HG03342 (cell line): ENCODE data around the gene MATK.

Source experiments
- ATAC-seq: cut with Tn5 transposase; IDR thresholded peaks from one replicate; pipeline ENCODE4 v1.9.1; 2021; ENCODE audit warnings: mild to moderate bottlenecking, moderate library complexity; ENCODE audit not compliant: unreplicated experiment

The MATK gene

DNA sequence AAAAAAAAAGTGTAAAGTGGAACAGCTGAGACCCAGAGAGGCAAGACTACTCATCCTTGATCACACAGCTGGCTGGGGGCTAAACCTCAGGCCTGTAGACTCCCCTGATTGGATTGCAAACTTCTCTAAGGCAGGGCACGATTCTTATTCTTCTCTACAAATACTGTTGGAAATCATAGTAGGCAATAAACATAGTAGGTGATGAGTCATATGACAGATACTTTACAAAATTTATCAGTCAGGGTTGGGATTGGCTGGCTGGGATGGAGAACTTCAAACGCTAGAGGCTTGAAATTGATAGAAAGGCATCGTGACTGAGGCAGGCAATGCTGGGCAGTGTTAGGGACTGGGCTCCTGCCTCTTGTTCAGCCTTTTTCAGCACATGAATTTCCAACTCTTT, 5.9 kb upstream of the MATK start:
- no peak for ATAC-seq

DNA sequence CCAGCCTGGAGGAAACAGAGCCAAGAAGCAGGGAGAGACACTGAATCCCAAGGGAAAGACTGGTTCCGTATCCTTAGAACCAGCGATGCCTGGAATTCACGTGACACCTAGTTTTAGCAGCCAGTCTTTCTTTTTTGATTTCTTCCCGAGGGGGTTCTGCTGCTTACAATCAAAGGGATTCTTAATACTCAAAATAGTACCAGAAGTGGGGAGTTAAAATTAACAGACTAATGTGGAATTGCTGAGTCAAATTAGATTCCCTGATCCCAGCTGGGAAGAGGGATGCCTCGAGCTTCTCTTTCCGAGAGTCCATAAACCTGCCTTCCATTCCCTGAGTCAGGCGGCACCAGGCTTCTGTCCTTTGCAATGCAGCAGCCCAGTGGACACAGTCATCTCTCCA, 4.8 kb upstream of the MATK start:
- no peak for ATAC-seq

GRCh38 chr19:3790209-3790734, 4.1 kb upstream of the MATK start:
- ATAC-seq, result no peak

- ATAC-seq, result no peak
These were observed 3.0 kb upstream of the MATK start for GRCh38 chr19:3788996-3789778.

- no peak for ATAC-seq
These were observed 687 bp downstream of the MATK start for GRCh38 chr19:3785451-3785937.

DNA sequence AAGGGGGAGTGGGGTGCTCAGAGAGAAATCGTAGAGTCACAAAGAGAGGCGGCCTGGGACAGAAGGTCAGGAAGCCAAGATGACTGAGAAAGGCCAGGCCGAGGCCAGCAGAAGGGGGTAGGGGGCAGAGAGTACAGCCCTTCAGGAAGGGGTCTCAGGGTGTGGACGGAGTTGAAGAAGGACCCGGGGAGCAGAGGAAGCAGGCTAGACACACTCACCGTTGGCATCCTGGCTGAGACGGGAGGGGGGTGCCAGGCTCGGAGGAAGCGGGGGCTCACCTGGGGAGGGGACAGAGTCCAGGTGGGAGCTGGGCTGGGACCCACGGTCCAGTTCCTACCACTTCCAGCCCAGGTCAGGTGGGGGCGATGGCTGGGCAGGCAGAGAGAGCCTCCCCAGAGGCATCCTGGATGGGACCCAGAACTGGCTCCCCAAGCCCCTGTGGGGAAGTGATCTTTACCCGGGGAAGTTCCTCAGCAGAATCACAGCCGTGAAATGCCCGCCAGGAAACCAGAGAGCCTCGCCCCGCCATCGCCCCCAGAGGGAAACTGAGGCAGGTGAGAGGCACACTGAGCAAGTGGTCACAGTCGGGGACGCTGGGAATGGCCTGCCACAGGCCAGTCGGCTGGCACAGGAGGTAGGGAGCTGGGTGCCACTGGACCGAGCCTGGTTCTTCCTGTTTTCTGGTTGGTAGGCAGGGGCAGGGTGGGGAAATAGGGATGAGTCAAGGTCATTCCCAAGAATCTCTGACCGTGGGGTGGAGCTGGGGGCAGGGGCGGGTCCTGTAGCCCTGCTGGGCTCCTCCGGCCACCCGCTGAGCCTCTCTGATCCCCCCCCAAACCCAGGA, 1.4 kb downstream of the MATK start:
- no peak for ATAC-seq

DNA sequence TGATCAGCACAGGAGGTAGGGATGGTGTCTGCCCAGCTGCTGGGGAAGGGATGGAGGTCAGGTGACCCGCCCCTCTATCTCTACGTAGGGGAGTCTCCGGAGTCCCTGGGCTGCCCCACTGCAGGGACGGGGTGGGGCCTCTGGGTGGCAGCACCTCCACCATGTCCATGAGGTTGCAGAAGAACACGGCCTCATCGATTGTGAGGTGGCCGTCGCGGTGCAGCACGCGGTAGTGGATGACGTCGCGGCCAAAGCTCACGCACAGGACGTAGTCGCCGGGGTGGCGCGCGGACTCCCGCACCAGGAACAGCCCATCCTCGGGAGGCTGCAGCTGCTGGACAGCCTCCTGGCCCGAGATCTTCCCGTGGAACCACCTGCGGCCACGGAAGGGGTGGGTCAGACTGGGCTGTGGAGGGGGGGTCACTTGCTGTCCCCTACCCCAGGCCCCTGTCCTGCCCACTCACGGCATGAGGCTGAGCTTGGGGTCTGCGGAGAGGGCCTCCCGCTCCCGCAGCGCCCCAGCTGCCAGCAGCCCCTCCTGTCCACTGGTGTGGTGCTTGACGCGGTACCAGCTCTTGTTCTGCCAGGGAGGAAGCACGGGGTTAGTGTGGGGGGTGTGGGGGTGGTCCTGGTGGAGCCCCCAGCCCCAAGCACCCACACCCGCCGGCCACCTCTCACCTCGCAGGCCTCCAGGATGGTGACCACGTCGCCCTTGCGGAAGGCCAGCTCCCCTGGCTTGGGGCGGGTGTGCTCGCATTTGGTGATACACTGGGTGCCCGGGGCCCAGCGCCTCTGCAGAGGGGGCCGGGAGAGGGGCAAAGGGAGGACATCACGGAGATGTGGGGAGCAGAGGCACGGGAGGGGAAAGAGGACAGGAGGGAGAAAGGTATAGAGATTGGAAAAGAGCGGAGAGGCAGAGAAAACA, 2.3 kb downstream of the MATK start:
- no peak for ATAC-seq

DNA sequence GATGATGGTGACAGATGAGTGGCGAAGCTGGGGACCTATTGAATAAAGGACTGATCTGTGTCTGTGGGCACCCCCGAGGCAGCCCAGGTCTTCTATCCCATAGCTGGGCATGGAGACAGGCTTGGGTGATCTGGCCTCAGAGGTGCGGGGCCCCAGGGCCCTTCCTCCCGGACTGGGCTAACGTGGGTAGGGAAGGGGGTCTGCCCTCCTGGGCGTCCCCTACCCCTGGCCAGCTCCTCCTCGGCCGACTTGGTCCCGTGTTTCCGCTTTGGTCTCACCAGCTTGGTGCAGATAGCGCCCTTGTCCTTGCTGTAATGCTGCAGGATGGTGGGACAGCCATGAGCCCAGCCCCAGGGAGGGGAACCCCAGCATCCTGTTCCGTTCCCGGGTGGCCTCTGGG, 3.3 kb downstream of the MATK start:
- no peak for ATAC-seq

GRCh38 chr19:3782330-3782729, 3.9 kb downstream of the MATK start:
- no peak for ATAC-seq

GRCh38 chr19:3781603-3782002, 4.6 kb downstream of the MATK start:
- ATAC-seq, result no peak

DNA sequence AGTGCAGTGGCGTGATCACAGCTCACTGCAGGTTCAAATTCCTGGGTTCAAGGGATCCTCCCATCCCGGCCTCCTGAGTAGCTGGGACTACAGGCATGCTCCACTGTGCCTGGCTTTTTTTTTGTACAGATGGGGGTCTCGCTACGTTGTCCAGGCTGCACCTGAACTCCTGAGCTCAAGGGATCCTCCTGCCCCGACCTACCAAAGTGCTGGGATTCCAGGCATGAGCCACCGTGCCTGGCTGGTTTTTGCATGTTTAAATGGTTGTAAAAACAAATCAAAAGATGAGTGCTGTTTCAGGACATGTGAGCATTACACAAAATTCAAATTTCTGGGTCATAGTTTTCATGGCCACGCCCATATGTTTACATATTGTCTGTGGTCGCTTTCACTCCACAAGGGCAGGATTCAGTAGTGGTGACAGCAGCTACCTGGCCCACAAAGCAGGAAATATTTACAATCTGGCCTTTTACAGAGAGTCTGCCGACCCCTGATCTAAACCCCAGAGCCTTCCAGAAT, 5.3 kb downstream of the MATK start:
- no peak for ATAC-seq

DNA sequence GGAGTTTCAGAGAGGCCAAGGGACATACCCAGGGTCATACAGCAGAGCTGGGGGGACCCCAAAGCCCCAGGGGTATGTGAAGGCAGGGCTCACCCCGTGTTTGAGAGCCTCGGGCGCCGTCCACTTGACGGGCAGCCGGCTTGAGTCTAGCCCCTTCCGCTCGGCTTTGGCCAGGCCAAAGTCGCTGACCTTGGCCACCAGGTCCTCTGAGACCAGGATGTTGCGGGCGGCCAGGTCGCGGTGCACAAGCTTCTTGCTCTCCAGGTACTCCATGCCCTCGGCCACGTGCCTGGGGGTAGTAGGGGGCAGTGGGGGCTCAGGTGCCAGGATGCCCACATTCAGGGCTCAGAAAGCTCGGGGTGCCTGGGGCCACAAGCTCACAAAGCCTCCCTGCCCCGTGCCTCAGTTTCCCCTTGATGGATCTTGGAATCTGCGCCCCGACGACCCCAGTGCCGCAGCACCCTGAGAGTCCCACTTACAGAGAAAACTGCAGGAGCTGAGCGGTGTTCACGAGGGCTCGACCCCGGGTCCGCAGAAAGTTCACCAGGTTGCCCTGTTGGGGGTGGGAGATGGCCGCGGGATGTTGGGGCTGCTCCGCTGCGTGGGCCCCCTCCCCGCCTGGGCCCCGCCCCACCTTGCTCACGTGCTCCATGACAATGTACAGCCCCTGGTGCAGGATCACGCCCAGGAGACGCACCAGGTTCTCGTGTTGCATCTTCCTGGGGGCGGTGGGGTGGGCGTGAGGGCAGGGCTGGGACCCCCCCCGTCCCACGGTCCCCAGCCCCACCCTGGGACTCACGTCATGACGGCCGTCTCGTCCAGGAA, 7.1 kb downstream of the MATK start:
- no peak for ATAC-seq

DNA sequence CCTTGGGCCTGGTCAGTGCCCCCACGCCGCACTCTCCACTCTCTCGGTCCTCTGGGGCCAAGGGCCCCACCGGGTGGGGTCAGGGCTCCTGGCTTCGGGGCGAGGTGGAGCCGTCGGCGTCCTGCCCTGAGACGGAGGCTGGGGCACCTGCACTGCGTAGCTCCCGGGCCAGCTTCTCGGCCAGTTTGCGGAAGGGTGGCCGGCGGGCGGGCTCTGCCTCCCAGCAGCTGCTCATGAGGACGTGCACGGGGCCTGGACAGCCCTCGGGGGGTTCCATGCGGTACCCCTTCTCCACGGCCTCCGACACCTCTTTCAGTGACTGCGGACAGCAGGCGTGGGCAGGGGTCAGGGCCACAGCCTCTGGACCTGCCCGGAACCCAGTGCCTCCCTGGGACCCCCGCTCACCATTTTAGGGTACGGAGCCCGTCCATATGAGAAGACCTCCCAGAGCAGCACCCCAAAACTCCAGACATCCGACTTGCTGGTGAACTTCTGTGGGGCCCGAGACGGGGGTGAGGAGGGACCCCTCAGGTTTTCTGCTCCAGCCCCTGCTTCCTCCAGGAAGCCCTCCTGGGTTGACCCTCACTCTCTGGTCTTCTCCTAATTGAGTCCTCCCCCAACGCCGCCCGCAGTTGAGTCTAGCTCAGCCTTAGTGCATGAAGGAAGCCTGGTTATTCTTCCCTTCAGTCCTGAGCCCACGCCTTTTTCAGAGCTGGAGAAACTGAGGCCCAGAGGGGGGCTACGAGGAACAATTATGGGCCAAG, 7.9 kb downstream of the MATK start:
- ATAC-seq, result no peak

DNA sequence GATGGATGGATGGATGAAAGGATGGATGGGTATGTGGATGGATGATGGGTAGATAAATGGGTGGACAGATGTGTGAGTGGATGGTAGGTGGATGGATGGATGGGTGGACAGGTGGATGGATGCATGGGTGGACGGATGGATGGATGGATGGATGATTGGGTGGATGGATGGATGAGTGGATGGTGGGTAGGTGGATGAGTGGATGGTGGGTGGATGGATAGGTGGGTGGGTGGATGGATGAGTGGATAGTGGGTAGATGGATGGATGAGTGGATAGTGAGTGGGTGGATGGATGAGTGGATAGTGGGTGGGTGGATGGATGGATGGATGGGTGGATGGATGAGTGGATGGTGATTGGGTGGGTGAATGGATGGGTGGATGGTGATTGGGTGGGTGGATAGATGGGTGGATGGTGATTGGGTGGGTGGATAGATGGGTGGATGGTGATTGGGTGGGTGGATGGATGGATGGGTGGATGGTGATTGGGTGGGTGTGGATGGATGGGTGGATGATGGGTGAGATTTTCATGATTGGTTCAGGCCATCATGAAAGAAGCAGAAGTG, 9.6 kb downstream of the MATK start:
- ATAC-seq, result no peak

DNA sequence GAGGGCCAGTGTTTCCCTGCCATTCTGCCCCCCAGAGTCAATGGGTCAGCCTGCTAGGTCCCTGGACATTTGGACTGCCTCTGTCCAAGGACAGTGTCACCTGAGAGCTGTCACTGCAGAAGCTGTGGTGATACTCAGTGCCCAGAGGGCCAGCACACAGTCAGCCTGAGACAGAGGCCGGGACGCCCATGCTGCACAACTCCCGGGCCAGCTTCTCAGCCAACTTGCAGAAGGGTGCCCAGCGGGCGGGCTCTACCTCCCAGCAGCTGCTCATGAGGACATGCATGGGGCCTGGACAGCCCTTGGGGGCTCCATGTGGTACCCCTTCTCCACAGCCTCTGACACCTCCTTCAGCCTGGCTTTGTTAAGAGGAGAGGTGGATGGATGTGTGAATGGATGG, 10.3 kb downstream of the MATK start:
- no peak for ATAC-seq

DNA sequence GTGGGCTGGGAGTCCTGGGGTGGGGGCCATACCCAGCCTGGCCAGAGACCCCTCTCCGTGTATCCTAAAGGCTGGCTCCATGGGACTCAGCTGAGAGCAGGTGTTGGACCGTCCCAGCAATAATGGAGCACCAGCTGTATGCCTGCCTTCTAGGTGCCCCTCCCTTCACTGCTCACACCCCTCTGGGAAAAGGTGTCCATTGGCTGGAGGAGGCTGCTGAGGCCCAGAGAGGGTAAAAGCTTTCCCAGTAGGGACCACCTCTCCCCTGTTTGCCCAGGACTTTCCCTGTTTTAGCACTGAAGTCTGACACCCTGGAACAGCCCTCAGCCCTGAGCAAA, 10.8 kb downstream of the MATK start:
- ATAC-seq, result no peak

DNA sequence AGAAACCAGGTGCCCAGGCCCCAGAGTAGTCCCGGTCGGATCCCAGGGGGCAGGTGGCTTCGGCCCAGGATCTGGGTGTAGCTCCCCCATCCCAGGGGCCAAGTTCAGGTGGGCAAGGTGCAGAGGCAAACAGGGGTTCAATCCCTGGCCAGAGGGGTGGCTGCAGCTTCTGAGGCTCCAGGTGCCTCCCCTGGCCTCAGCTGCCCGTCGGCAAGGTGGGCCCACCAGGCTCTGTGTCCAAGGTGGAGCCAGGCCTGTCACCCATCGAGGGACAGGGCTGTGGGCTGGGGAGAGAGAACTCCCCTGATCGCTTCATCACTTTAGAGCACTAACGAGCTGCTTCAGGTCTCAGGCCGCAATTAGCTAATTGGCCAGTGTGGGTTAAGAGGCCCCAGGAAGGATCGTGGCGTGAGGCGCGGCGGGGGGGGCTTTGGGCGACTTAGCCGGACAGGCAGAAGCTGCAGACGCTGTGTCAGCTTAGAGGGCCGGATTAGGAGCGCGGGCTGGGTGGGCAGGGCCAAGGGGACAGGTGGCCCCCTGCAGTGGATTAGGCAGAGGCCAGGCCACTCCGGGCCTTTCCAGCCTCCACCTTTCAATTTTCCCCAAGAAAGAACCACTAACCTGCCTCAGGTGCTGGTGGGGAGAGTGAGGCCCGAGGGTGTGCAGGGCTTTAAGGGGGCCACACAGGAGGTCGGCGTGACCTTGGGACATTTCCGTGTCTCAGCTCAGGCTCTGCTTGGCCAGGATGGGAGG, 11.4 kb downstream of the MATK start:
- ATAC-seq, result no peak
